Cardiac fibroblast (primary cell): Measurements from ENCODE around the gene COMP.
A peak's percentile ranks its signal among the peaks of the same experiment; 100 is the strongest.

ENCODE experiments used
- DNase-seq, 2 donors: peaks; one replicate each; pipeline versions ENCODE4 v3.0.0 to v3.0.0-alpha.2; 2010; ENCODE audit warnings: low read depth in 2 of 2
- H3K4me3 ChIP-seq, 2 donors: replicated peaks in 1 of 2; 1 replicate in 1 of 2; 2 replicates in 1 of 2; pipeline ENCODE4 v1.5.1; 2011; ENCODE audit warnings: low read depth in 2 of 2, low read length in 2 of 2, mild to moderate bottlenecking in 2 of 2, moderate library complexity in 1 of 2
- TF ChIP-seq, protein P1 (sequence below): IDR thresholded peaks from one replicate; pipeline ENCODE4 v1.5.1; 2011; ENCODE audit warnings: low read depth, mild to moderate bottlenecking, low read length, inconsistent platforms

COMP gene

DNA sequence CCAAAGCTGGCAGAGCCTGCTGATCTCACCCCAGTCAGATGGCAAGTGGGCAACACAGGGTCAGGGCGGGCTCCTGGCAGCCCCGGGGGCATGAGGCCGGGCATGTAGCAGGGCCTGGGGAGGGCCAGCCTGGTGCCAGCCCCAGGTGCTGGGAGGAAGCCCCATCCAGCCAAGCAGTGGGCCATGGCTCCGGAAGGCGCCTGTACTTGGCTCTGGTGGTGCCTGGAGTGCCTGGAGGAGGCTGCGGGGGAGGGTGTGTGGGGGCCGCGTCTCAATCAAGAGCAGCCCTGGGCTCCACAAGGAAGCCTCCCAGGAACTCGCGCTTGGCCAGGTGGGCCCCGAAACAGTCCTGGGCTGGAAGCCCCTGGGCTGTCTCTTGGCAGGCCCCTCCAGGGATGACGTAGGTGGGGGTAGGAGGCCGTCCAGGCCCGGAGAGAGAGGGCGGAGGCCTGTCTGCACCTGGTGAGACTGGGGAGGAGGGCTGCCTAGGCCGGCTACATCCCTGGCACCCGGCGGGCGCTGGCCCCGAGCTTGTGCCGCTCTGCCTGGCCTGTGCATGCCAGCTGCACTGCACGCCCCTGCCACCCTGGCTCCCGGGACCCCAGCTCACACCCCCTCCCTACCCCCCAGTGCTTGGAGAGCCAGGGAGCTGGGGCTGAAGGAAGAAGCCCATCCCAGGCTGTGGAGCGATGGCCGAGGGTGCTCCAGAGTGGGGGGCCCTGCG is 45.9 kb downstream of the COMP start:
- TF ChIP-seq, protein P1, sequence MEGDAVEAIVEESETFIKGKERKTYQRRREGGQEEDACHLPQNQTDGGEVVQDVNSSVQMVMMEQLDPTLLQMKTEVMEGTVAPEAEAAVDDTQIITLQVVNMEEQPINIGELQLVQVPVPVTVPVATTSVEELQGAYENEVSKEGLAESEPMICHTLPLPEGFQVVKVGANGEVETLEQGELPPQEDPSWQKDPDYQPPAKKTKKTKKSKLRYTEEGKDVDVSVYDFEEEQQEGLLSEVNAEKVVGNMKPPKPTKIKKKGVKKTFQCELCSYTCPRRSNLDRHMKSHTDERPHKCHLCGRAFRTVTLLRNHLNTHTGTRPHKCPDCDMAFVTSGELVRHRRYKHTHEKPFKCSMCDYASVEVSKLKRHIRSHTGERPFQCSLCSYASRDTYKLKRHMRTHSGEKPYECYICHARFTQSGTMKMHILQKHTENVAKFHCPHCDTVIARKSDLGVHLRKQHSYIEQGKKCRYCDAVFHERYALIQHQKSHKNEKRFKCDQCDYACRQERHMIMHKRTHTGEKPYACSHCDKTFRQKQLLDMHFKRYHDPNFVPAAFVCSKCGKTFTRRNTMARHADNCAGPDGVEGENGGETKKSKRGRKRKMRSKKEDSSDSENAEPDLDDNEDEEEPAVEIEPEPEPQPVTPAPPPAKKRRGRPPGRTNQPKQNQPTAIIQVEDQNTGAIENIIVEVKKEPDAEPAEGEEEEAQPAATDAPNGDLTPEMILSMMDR = no peak

GRCh38 chr19:18743784-18744418 is 47.2 kb downstream of the COMP start:
- no peak for DNase-seq
- H3K4me3 ChIP-seq = no peak overlapping the region
- TF ChIP-seq, protein P1 = no peak

More for the DNA sequence above, 45.9 kb downstream of the COMP start:
- no peak overlapping the region for H3K4me3 ChIP-seq
- DNase-seq = no peak

DNA sequence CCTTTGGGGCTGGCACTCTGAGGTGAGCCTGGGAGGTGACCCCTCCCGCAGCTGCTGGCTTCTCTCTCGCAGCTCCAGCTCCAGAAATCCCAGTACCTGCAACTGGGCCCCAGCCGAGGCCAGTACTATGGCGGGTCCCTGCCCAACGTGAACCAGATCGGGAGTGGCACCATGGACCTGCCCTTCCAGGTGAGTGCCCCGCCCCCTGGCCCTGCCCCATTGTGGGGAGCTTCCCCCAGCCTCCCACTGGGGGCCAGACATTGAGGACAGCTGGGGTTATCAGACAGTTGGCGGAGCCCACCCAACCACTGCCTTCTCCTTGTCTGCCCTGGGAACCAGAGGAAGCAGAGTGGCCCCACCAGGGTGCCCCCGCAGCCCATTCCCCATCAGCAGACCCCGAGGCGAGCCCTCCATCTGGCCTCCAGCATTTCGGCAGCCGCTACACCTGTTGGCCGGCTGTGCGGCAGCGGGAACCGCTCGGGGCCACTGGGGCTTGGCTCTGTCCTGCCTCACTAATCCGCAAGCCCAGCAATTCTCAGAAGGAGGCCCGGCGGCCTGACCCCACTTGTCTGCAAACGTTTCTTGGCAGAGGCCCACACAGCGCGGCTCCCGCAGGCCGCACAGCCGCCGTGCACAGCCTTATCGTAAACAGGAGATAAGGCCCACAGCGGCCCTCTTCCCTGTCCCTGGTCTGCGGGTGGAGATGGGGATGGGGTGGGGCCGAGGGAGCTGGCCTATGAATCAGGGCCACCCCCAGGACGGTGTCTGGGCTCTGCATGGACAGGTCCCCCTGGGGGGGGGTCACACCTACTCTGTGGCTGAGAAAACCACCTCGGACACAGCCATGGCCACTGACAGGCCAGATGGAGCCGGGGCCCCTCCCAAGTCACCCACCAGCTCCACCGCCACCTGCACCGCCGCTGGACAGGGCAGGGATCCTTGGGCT is 48.0 kb downstream of the COMP start:
- no peak overlapping the region for H3K4me3 ChIP-seq
- DNase-seq = peak in 1 of 2 donors; percentile 81
- TF ChIP-seq, protein P1 = no peak

- TF ChIP-seq, protein P1 = no peak
- DNase-seq = no peak
Measured at GRCh38 chr19:18742324-18742723, 48.8 kb downstream of the COMP start.

DNA sequence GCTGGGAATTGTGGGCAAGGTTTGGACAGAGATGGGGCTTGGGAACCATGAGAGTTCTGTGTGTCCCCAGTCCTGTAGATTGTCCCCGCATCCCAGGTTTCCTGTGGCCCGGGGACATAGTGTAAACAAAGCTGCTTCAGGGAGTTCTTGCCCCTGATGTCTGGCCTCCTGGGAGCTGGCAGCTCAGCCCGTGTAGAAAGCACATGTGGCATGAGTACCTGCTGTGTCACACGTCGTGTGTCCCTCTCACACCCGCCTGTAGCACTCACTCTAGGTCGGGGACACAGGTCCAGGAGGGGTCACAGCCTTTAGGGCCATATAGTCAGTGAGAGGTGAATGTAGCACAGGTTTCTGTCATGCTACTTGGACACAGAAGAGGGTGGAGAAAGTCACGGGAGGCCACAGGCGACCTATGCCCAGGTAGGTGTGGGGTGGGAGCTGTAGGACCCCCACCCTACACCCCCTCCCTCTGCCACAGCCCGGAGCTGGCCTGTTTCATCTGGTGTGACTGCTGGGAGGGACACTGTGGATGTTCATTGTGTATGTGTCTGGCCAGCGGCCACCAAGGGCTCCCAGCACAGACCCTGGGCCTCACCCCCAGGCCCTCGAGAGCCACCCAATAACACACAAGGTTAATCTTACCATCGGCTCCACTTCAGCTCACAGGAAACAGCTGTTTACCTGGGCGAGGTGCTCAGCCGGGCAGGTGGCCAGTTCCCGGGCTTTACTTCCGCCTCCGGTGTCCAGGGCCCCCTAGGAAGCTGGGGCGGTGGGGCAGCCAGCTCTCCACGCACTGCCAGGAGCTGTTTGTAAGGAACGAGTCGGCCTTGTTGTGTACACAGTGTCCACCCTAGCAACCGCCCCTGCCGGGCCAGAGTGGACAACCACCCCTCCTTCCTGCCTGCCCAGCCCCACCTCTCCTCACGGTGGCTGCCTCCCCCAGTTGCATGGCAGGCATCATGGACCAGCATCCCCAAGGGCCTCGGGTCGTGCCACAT is 49.7 kb downstream of the COMP start:
- peak in 1 of 2 donors; percentile 22 for DNase-seq
- H3K4me3 ChIP-seq = no peak overlapping the region
- TF ChIP-seq, protein P1 = no peak

More at GRCh38 chr19:18742324-18742723, 48.8 kb downstream of the COMP start:
- no peak overlapping the region for H3K4me3 ChIP-seq
